ENCODE data around the gene ASCC2.
"Not testable (repeated sequence)": the region's sequence is repeated elsewhere in the genome, so short reads cannot be mapped to it uniquely, and the experiment has no call there.

DNA sequence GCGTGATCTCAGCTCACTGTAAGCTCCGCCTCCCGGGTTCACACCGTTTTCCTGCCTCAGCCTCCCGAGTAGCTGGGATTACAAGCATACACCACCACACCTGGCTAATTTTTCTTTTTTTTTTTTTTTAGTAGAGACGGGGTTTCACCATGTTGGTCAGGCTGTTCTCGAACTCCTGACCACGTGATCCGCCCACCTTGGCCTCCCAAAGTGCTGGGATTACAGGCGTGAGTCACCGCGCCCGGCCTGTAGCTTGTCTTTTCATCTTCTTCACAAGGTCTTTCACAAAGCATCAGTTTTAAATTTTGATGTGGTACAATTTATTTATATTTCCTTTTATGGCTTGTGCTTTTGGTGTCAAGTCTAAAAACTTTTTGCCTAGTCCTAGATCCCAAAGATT, 27.5 kb upstream of the ASCC2 start:
- TF ChIP-seq, protein P1, sequence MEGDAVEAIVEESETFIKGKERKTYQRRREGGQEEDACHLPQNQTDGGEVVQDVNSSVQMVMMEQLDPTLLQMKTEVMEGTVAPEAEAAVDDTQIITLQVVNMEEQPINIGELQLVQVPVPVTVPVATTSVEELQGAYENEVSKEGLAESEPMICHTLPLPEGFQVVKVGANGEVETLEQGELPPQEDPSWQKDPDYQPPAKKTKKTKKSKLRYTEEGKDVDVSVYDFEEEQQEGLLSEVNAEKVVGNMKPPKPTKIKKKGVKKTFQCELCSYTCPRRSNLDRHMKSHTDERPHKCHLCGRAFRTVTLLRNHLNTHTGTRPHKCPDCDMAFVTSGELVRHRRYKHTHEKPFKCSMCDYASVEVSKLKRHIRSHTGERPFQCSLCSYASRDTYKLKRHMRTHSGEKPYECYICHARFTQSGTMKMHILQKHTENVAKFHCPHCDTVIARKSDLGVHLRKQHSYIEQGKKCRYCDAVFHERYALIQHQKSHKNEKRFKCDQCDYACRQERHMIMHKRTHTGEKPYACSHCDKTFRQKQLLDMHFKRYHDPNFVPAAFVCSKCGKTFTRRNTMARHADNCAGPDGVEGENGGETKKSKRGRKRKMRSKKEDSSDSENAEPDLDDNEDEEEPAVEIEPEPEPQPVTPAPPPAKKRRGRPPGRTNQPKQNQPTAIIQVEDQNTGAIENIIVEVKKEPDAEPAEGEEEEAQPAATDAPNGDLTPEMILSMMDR (conservative IDR thresholded peaks at IDR 0.05 in 1 of 2, IDR thresholded peaks at IDR 0.05 in 1 of 2; ENCODE audit: low read depth in 1 of 2, low read length in 2 of 2): not testable (repeated sequence)
- TF ChIP-seq EZH2 (IDR thresholded peaks at IDR 0.05; ENCODE audit: low read length, missing control alignments): not testable (repeated sequence)
